NB4 (cell line): ENCODE measurements around the gene LRRC7.

Source experiments
- DNase-seq: peaks from one replicate; pipeline ENCODE4 v3.0.0; 2010; ENCODE audit warnings: low read depth
- H3K4me3 ChIP-seq: one replicate; pipeline ENCODE4 v1.5.1; 2011; ENCODE audit warnings: mild to moderate bottlenecking, low read depth, low read length, moderate library complexity
- MAX ChIP-seq: IDR thresholded peaks from 2 replicates; pipeline ENCODE4 v1.6.1; 2011; ENCODE audit warnings: low read depth, low read length
- MYC ChIP-seq: IDR thresholded peaks from 2 replicates; pipeline ENCODE4 v1.6.1; 2011; ENCODE audit warnings: low read depth, low read length
- POLR2A ChIP-seq: IDR thresholded peaks from 2 replicates; pipeline ENCODE4 v1.6.1; 2011; ENCODE audit warnings: mild to moderate bottlenecking; ENCODE audit not compliant: insufficient read length; ENCODE audit errors: extremely low read depth
- TF ChIP-seq, protein P1 (sequence below): IDR thresholded peaks from one replicate; pipeline ENCODE4 v1.5.1; 2012; ENCODE audit warnings: low read depth, low read length

The LRRC7 gene

DNA sequence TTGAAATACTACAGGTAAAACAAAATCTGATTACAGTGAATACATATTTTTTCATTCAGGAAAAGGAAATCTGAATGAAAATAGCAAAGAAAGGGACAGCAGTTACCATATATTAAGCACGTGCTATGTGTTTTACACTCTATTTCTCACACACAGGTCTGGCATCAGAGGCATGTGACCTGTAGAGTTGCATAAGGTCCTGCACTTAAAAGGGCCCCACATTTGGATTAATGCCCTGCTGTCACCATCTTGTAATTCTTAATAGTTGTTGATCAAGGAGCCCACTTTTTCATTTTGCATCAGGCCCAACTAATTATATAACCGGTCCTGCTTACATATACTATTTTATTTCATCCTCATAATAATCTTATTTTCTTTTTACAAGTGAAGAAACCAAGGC lies 511.8 kb downstream of the LRRC7 start:
- TF ChIP-seq, protein P1, sequence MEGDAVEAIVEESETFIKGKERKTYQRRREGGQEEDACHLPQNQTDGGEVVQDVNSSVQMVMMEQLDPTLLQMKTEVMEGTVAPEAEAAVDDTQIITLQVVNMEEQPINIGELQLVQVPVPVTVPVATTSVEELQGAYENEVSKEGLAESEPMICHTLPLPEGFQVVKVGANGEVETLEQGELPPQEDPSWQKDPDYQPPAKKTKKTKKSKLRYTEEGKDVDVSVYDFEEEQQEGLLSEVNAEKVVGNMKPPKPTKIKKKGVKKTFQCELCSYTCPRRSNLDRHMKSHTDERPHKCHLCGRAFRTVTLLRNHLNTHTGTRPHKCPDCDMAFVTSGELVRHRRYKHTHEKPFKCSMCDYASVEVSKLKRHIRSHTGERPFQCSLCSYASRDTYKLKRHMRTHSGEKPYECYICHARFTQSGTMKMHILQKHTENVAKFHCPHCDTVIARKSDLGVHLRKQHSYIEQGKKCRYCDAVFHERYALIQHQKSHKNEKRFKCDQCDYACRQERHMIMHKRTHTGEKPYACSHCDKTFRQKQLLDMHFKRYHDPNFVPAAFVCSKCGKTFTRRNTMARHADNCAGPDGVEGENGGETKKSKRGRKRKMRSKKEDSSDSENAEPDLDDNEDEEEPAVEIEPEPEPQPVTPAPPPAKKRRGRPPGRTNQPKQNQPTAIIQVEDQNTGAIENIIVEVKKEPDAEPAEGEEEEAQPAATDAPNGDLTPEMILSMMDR: no peak
- TF ChIP-seq MYC (no peak), MAX (no peak), POLR2A (no peak)
- no peak overlapping the region for H3K4me3 ChIP-seq
- no peak for DNase-seq

DNA sequence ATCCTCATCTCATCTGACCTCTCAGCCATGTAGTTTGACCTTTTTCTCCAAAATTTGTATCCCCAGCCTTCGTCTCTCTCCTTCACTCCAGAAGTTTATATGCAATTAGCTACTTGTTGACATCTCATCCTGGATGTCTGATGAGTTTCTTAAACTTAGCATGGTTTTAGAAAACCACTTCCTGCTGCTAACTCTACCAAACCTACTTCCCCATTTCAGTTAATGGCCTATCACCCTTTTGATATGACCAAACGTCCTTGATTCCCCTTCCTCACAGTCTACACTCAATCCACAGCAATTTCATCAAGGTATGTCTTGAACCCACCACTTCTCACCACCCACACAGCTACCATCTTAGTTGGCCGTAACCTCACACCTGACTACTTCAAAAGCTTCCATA lies 515.8 kb downstream of the LRRC7 start:
- H3K4me3 ChIP-seq: no peak overlapping the region
- TF ChIP-seq, protein P1: no peak
- TF ChIP-seq POLR2A: no peak
- TF ChIP-seq MYC: no peak
- no peak for TF ChIP-seq MAX
- DNase-seq: peak; percentile 79

GRCh38 chr1:70084314-70084915 lies 516.7 kb downstream of the LRRC7 start:
- H3K4me3 ChIP-seq: no peak overlapping the region
- peak; percentile 3 for DNase-seq
- TF ChIP-seq MYC: no peak
- no peak for TF ChIP-seq MAX
- TF ChIP-seq, protein P1: no peak
- TF ChIP-seq POLR2A: no peak

- DNase-seq: no peak
- no peak overlapping the region for H3K4me3 ChIP-seq
- TF ChIP-seq POLR2A: no peak
- TF ChIP-seq MYC: no peak
- no peak for TF ChIP-seq MAX
- TF ChIP-seq, protein P1: no peak
Measured at GRCh38 chr1:70085521-70085920, 517.8 kb downstream of the LRRC7 start.

DNA sequence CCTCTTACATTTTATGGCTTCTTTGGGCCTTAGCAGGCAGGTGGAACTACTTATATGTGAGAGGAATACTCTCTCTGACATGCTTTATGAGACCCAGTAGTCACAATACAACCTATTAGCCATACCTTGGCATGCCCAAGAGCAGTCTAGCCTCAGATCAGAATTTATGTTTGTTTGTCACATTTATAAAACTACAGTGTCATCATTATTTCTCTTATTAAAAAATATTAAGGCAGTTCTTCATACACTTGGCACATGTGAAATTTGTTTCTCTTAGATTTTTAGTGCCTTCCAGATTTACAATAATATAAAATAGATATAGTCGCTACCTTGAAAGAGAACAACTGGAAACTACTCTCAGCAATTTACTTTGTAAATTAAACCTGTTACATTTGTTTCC lies 519.2 kb downstream of the LRRC7 start:
- no peak for DNase-seq
- TF ChIP-seq MAX (no peak), MYC (no peak), POLR2A (no peak)
- TF ChIP-seq, protein P1: no peak
- no peak overlapping the region for H3K4me3 ChIP-seq

- DNase-seq: no peak
- H3K4me3 ChIP-seq: no peak overlapping the region
- TF ChIP-seq, protein P1: no peak
- no peak for TF ChIP-seq MAX
- TF ChIP-seq POLR2A: no peak
- TF ChIP-seq MYC: no peak
Measured at GRCh38 chr1:70090141-70090540, 522.4 kb downstream of the LRRC7 start.
